B cell (primary cell): Measurements from ENCODE around the gene PTPRN2.

Experiments used
- CTCF ChIP-seq: fragments of 200-600 bp; IDR thresholded peaks from one replicate; pipeline ENCODE4 v1.8.0; 2022; ENCODE audit warnings: antibody characterized with exemption, mild to moderate bottlenecking
- EZH2 ChIP-seq: IDR thresholded peaks from 2 replicates; pipeline ENCODE4 v1.6.1; 2012; ENCODE audit warnings: borderline replicate concordance, low read depth, mild to moderate bottlenecking, moderate library complexity, low read length; ENCODE audit not compliant: insufficient read depth, poor library complexity, severe bottlenecking

- TF ChIP-seq CTCF (no peak), EZH2 (no peak)
Observed at GRCh38 chr7:157664034-157664433, 923.6 kb downstream of the PTPRN2 start.
